Fibroblast of villous mesenchyme (primary cell): ENCODE data around the gene MBD5. TPM values are rescaled to one million over a fixed set of nuclear protein-coding genes. Genes with fewer than 3 reads are reported as not detected.

Source experiments
- DNase-seq: peaks from one replicate; pipeline ENCODE4 v3.0.0-alpha.2; 2010; ENCODE audit warnings: low read depth
- H3K4me3 ChIP-seq: 2 replicates; pipeline ENCODE4 v1.5.1; 2011; ENCODE audit warnings: low read depth, mild to moderate bottlenecking, low read length
- CTCF ChIP-seq: IDR thresholded peaks from 2 replicates; pipeline ENCODE4 v1.5.1; 2012; ENCODE audit warnings: low read depth, mild to moderate bottlenecking, low read length; ENCODE audit not compliant: insufficient read depth
- total RNA-seq: library from RNA; depleted of rRNA; stranded (reverse); fragments of >200 nt; gene quantifications from 2 replicates; pipeline ENCODE4 v1.2.3, GENCODE V29; 2012

The MBD5 gene
- total RNA-seq, 1 donor = 35.0 TPM

- no peak overlapping the region for H3K4me3 ChIP-seq
- TF ChIP-seq CTCF = no peak
- DNase-seq = no peak
Observed at GRCh38 chr2:148135705-148136104, 114.8 kb downstream of the MBD5 start.

- no peak overlapping the region for H3K4me3 ChIP-seq
- DNase-seq = no peak
- no peak for TF ChIP-seq CTCF
Observed at GRCh38 chr2:148136441-148136840, 115.5 kb downstream of the MBD5 start.

- TF ChIP-seq CTCF = no peak
- DNase-seq = no peak
- no peak overlapping the region for H3K4me3 ChIP-seq
Observed at GRCh38 chr2:148161909-148162435, 141.1 kb downstream of the MBD5 start.

GRCh38 chr2:148162871-148163270, 142.0 kb downstream of the MBD5 start:
- no peak for TF ChIP-seq CTCF
- no peak for DNase-seq
- no peak overlapping the region for H3K4me3 ChIP-seq

- DNase-seq = no peak
- no peak overlapping the region for H3K4me3 ChIP-seq
- TF ChIP-seq CTCF = no peak
Observed at GRCh38 chr2:148165975-148166374, 145.1 kb downstream of the MBD5 start.

- TF ChIP-seq CTCF = no peak
- H3K4me3 ChIP-seq = no peak overlapping the region
- no peak for DNase-seq
Observed at GRCh38 chr2:148167241-148167766, 146.4 kb downstream of the MBD5 start.

- DNase-seq = no peak
- TF ChIP-seq CTCF = no peak
- H3K4me3 ChIP-seq = no peak overlapping the region
Observed at GRCh38 chr2:148167855-148168254, 147.0 kb downstream of the MBD5 start.
